NT2/D1 (cell line): Measurements from ENCODE around the gene PIWIL4.

Experiments used
- DNase-seq: peaks from one replicate; pipeline ENCODE4 v3.0.0-alpha.2; 2011; ENCODE audit warnings: low read depth, low spot score
- H3K27me3 ChIP-seq: 2 replicates; pipeline ENCODE4 v1.6.0; 2011; ENCODE audit warnings: mild to moderate bottlenecking; ENCODE audit not compliant: insufficient read length, insufficient read depth
- H3K36me3 ChIP-seq: 2 replicates; pipeline ENCODE4 v1.6.1; 2011; ENCODE audit warnings: mild to moderate bottlenecking, low read length, mixed read lengths; ENCODE audit not compliant: insufficient read depth, insufficient read length
- H3K4me1 ChIP-seq: 2 replicates; pipeline ENCODE4 v1.5.1; 2011; ENCODE audit not compliant: insufficient read depth, insufficient read length
- H3K4me3 ChIP-seq: 2 replicates; pipeline ENCODE4 v1.5.1; 2011; ENCODE audit warnings: low read depth; ENCODE audit not compliant: insufficient read length
- H3K9ac ChIP-seq: 2 replicates; pipeline ENCODE4 v1.6.0; 2011; ENCODE audit warnings: low read depth; ENCODE audit not compliant: insufficient read length
- H3K9me3 ChIP-seq: 2 replicates; pipeline ENCODE4 v1.5.1; 2011; ENCODE audit warnings: mild to moderate bottlenecking, low read length; ENCODE audit not compliant: insufficient read depth
- SUZ12 ChIP-seq: IDR thresholded peaks from 2 replicates; pipeline ENCODE4 v1.6.1; 2011; ENCODE audit not compliant: insufficient read length, insufficient read depth; ENCODE audit errors: extremely low read depth
- YY1 ChIP-seq: IDR thresholded peaks from 2 replicates; pipeline ENCODE4 v1.6.1; 2011; ENCODE audit not compliant: insufficient read length, insufficient read depth
- ZNF274 ChIP-seq: IDR thresholded peaks from 2 replicates; pipeline ENCODE4 v1.6.1; 2011; ENCODE audit warnings: mild to moderate bottlenecking, low read depth, low read length

PIWIL4 gene

GRCh38 chr11:94665116-94665659 lies 98.0 kb downstream of the PIWIL4 start:
- Histone ChIP-seq H3K4me3 (no peak overlapping the region), H3K4me1 (no peaks in the 10 kb centered on the region), H3K9ac (no peak overlapping the region), H3K9me3 (peaks cover 19% of the 10 kb centered on the region), H3K27me3 (no peaks in the 10 kb centered on the region), H3K36me3 (no peaks in the 10 kb centered on the region)
- TF ChIP-seq YY1, result no peak
- no peak for DNase-seq

- peaks cover 14% of the 10 kb centered on the region for H3K9me3 ChIP-seq
- TF ChIP-seq ZNF274 (no peak), YY1 (no peak), SUZ12 (no peak)
- no peak overlapping the region for H3K9ac ChIP-seq
- H3K36me3 ChIP-seq, result no peaks in the 10 kb centered on the region
- H3K4me1 ChIP-seq, result no peaks in the 10 kb centered on the region
- no peak overlapping the region for H3K4me3 ChIP-seq
- DNase-seq, result no peak
- H3K27me3 ChIP-seq, result no peaks in the 10 kb centered on the region
Measured at GRCh38 chr11:94666792-94667721, 99.9 kb downstream of the PIWIL4 start.

- H3K36me3 ChIP-seq, result no peaks in the 10 kb centered on the region
- TF ChIP-seq SUZ12 (no peak), YY1 (no peak), ZNF274 (no peak)
Measured at GRCh38 chr11:94668212-94668793, 101.1 kb downstream of the PIWIL4 start.

GRCh38 chr11:94669023-94669422 lies 101.9 kb downstream of the PIWIL4 start:
- H3K4me1 ChIP-seq, result no peaks in the 10 kb centered on the region
- no peak overlapping the region for H3K9ac ChIP-seq
- DNase-seq, result no peak
- no peak for TF ChIP-seq ZNF274
- no peak for TF ChIP-seq YY1
- TF ChIP-seq SUZ12, result no peak
- no peaks in the 10 kb centered on the region for H3K36me3 ChIP-seq
- no peak overlapping the region for H3K4me3 ChIP-seq
- H3K9me3 ChIP-seq, result peaks cover 15% of the 10 kb centered on the region; the same call in 1 of the 2 replicates
- H3K27me3 ChIP-seq, result no peaks in the 10 kb centered on the region

More at GRCh38 chr11:94668212-94668793, 101.1 kb downstream of the PIWIL4 start:
- Histone ChIP-seq H3K9ac (no peak overlapping the region), H3K9me3 (peaks cover 18% of the 10 kb centered on the region; the same call in 1 of the 2 replicates), H3K27me3 (no peaks in the 10 kb centered on the region), H3K4me1 (no peaks in the 10 kb centered on the region), H3K4me3 (no peak overlapping the region)
- DNase-seq, result no peak
